Gastrocnemius medialis (tissue), 4 donors: ENCODE data around the gene SYT6. TPM values are rescaled to one million over a fixed set of nuclear protein-coding genes. Genes with fewer than 3 reads are reported as not detected.

ENCODE experiments used
- ATAC-seq, 2 donors: fragments of 150-250 bp; one replicate each; pipeline ENCODE4 v1.9.1; 2016
- DNase-seq, 2 donors: peaks; one replicate each; pipeline ENCODE4 v3.0.0-alpha.2; 2019
- H3K27ac ChIP-seq, 4 donors: fragments of 200-600 bp; sonication (generic); 1 replicate in 1 of 4; 2 replicates in 3 of 4; pipeline ENCODE4 v1.5.1; 2016 to 2018; ENCODE audit warnings: mild to moderate bottlenecking in 2 of 4, moderate library complexity in 1 of 4
- H3K27me3 ChIP-seq, 3 donors: fragments of 200-600 bp; sonication (generic) in 2 of 3; 1 replicate in 1 of 3; 2 replicates in 2 of 3; pipeline versions ENCODE4 v1.5.1 to v1.6.0; 2016 to 2019; ENCODE audit warnings: mild to moderate bottlenecking in 1 of 3, moderate library complexity in 1 of 3
- H3K36me3 ChIP-seq, 2 donors: fragments of 200-600 bp; sonication (generic) in 1 of 2; one replicate each; pipeline ENCODE4 v1.5.1; 2017 to 2018
- H3K4me1 ChIP-seq, 2 donors: fragments of 200-600 bp; sonication (generic) in 1 of 2; one replicate each; pipeline ENCODE4 v1.5.1; 2016 to 2017; ENCODE audit warnings: mild to moderate bottlenecking in 2 of 2
- H3K4me3 ChIP-seq, 4 donors: fragments of 200-600 bp; sonication (generic) in 3 of 4; 1 replicate in 1 of 4; 2 replicates in 3 of 4; pipeline ENCODE4 v1.5.1; 2016 to 2019; ENCODE audit warnings: mild to moderate bottlenecking in 2 of 4
- H3K9me3 ChIP-seq, 3 donors: fragments of 200-600 bp; sonication (generic) in 2 of 3; 1 replicate in 1 of 3; 2 replicates in 2 of 3; pipeline ENCODE4 v1.5.1; 2016 to 2019
- POLR2A ChIP-seq, 2 donors: fragments of 450-650 bp; IDR thresholded peaks; one replicate each; pipeline ENCODE4 v1.6.1; 2017; ENCODE audit warnings: antibody characterized with exemption in 2 of 2, mild to moderate bottlenecking in 2 of 2, moderate library complexity in 2 of 2
- in situ Hi-C, 4 donors: fragments of 200-750 bp; cut with MboI; loops; one replicate each; pipeline versions ENCODE4 v1.15.0 to v1.8.0; 2017; ENCODE audit warnings: low sequenced_read_pairs in 4 of 4
- intact Hi-C: fragments of 100-400 bp; cut with DNase I; formaldehyde crosslinking; loops from one replicate; pipeline ENCODE4 v1.15.1; 2023; ENCODE audit warnings: low total_unique reads
- total RNA-seq, 4 donors: library from RNA; depleted of rRNA; stranded (reverse); fragments of >200 nt; gene quantifications; one replicate each; pipeline versions ENCODE4 v1.1.0 to v1.2.3, GENCODE V29; 2016
- TF ChIP-seq, protein P1 (sequence below), 5 experiments: fragments of 450-650 bp in 3 of 5; fragments of 200-600 bp in 2 of 5; sonication (generic) in 2 of 5; IDR thresholded peaks in 4 of 5; conservative IDR thresholded peaks in 1 of 5; 1 replicate in 4 of 5; 2 replicates in 1 of 5; pipeline ENCODE4 v1.5.1; 2016 to 2019; ENCODE audit warnings: antibody characterized with exemption in 5 of 5, mild to moderate bottlenecking in 3 of 5, moderate library complexity in 3 of 5

SYT6 gene
- total RNA-seq, 4 donors from 2014 or later = 0.20 TPM; not detected in 3

DNA sequence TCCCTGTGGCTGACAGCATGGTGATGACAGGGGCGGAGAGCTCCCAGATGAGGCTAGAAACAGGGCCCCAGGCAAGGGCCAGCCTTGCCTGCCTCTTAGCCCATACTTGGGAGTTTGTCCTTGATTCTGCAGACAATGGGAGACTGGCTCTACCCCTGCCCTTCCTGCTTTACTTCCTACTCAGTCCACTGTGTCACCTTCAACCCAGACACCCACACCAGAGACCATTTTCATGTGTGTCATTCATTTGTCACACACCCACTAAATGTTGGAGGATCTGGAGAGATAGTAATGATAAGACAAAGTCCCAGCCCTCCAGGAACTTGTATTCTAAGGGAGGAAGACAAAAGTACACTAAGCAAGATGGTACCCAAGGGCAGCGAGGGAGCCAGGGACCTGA lies 43.7 kb downstream of the SYT6 start:
- intact Hi-C loops = no loop called here
- no peak overlapping the region for H3K4me3 ChIP-seq

DNA sequence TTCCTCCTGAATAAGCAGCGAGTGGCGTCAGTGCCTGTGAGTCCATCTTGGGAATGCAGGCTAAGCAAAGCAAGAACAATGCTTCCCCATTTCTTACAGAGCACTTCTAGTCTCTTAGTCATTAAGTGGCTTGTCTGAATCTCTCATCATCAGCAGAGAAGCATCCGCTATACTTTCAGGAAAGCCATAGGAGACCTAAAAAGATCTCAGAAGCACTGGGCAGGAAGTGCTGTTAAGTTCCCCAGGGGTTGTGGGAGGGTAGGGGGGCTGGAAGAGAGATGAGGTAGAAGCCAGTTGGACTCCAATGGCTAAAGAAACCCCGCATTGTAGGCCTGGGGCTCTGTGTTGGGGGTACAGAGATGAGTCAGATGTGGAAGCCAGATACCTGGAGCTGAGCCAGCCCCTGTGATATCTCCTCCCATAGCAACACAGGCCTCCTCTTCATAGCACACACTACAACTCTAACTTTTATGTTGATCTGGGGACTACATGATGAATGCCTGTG lies 44.9 kb downstream of the SYT6 start:
- Histone ChIP-seq H3K4me1 (peaks cover 5 to 8% of the 10 kb centered on the region in 2 donors), H3K27ac (no peak overlapping the region), H3K9me3 (no peaks in the 10 kb centered on the region), H3K27me3 (no peaks in the 10 kb centered on the region), H3K4me3 (no peak overlapping the region), H3K36me3 (no peaks in the 10 kb centered on the region)
- in situ Hi-C loops (loop anchor here in 1 of 4 donors (10.0 kb wide), 1 partner anchor 166 kb away; no protein-coding TSS in a partner anchor), intact Hi-C loops (no loop called here)
- DNase-seq (no peak), ATAC-seq (no peak)
- TF ChIP-seq, protein P1, sequence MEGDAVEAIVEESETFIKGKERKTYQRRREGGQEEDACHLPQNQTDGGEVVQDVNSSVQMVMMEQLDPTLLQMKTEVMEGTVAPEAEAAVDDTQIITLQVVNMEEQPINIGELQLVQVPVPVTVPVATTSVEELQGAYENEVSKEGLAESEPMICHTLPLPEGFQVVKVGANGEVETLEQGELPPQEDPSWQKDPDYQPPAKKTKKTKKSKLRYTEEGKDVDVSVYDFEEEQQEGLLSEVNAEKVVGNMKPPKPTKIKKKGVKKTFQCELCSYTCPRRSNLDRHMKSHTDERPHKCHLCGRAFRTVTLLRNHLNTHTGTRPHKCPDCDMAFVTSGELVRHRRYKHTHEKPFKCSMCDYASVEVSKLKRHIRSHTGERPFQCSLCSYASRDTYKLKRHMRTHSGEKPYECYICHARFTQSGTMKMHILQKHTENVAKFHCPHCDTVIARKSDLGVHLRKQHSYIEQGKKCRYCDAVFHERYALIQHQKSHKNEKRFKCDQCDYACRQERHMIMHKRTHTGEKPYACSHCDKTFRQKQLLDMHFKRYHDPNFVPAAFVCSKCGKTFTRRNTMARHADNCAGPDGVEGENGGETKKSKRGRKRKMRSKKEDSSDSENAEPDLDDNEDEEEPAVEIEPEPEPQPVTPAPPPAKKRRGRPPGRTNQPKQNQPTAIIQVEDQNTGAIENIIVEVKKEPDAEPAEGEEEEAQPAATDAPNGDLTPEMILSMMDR (IDR thresholded peaks at IDR 0.05 in 4 of 5, conservative IDR thresholded peaks at IDR 0.05 in 1 of 5) = no peak
- no peak for TF ChIP-seq POLR2A (IDR thresholded peaks at IDR 0.05)

More for the DNA sequence above, 43.7 kb downstream of the SYT6 start:
- no peaks in the 10 kb centered on the region for H3K27me3 ChIP-seq
- no peak for ATAC-seq
- H3K9me3 ChIP-seq = no peaks in the 10 kb centered on the region
- H3K4me1 ChIP-seq = no peaks in the 10 kb centered on the region
- DNase-seq = no peak
- TF ChIP-seq, protein P1 (IDR thresholded peaks at IDR 0.05 in 4 of 5, conservative IDR thresholded peaks at IDR 0.05 in 1 of 5) = no peak
- TF ChIP-seq POLR2A (IDR thresholded peaks at IDR 0.05) = no peak
- in situ Hi-C loops = loop anchor here in 1 of 4 donors (10.0 kb wide), 1 partner anchor 165 kb away; no protein-coding TSS in a partner anchor
- H3K27ac ChIP-seq = no peak overlapping the region
- no peaks in the 10 kb centered on the region for H3K36me3 ChIP-seq

DNA sequence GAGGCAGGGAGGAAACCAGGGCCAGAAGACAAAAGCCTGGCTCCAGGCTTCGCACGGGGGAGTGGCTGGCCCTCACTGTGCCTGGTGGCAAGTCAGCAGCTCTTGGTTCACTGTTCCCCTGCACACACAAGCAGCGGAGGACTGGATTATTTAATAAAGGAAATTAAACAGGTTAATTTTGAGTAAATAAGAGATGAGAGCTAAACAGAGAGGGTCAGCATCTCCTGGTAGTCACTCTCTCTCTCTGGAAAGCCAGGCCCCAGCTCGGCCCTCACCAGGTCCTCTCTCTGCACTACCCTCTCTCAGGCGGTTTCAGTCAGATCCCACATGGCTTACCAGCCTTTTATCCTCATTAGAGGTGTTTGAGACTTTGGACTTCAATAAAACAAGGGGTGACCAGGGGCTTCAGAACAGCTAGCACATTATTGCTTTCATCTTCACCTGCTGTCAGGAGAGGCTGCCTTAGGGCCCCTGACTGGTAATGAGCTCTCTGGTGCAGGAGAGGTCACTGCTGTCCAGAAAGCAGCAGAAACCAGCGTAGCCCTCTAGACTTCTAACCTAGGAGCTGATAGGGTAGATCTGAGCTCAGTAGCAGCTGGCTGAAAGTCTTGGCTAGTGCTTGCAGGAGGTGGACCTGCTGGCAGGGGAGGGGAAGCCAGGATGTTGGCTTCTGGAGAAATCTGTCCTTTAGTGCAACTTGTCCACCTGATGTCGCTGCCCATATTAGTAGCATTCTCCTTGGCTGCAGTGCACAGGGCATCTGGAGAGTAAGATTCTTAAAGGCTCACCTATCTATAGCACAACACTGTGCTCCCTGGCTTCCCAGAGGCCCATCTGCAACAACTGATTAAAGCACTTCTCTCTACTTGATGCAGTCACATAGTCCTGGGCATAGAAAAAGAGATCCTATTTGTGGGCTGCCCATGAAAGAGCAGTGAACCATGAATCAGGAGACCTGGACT lies 45.9 kb downstream of the SYT6 start:
- Histone ChIP-seq H3K36me3 (no peaks in the 10 kb centered on the region), H3K4me3 (no peak overlapping the region), H3K4me1 (peaks cover 5 to 15% of the 10 kb centered on the region in 2 donors), H3K27ac (no peak overlapping the region), H3K27me3 (no peaks in the 10 kb centered on the region), H3K9me3 (no peaks in the 10 kb centered on the region)
- intact Hi-C loops = no loop called here
- TF ChIP-seq POLR2A (IDR thresholded peaks at IDR 0.05) = no peak
- TF ChIP-seq, protein P1 (IDR thresholded peaks at IDR 0.05 in 4 of 5, conservative IDR thresholded peaks at IDR 0.05 in 1 of 5) = peak in 1 of 5 experiments; percentile 15
- in situ Hi-C loops = loop anchor here in 1 of 4 donors (10.0 kb wide), 1 partner anchor 167 kb away; no protein-coding TSS in a partner anchor
- DNase-seq (no peak), ATAC-seq (peak in 1 of 2 donors; percentile 28)

DNA sequence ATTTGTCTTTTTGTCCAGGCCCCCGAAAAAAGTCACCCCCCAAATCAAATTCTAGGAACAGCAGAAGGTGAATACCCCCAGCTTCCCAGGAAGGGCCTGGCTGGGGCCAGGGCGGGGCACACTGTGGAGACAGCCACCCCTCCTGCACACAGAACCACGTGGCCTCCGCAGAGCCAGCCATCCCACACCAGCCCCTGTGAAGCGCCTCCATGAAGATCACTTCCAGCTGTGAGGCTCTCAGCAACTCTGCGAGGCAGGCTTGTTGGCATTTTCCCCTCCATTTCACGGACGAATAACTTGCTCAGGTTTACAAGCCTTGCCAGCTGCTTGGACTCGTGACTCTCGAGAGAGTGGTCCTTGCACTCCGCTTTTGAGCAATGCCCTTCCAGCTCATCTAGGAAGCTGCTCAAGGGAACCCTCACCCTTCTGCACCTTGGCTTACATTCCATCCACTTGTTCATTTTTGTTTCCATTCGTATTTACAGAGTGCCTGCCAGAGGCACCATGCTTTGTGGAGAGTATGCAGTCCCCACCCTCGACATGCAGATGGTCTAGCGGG lies 48.2 kb downstream of the SYT6 start:
- Histone ChIP-seq H3K27me3 (no peaks in the 10 kb centered on the region), H3K27ac (no peak overlapping the region), H3K4me3 (no peak overlapping the region), H3K4me1 (peaks cover 5 to 17% of the 10 kb centered on the region in 2 donors), H3K36me3 (no peaks in the 10 kb centered on the region), H3K9me3 (no peaks in the 10 kb centered on the region)
- in situ Hi-C loops (loop anchor here in 1 of 4 donors (10.0 kb wide), 1 partner anchor 169 kb away; no protein-coding TSS in a partner anchor), intact Hi-C loops (no loop called here)
- ATAC-seq (no peak), DNase-seq (no peak)
- TF ChIP-seq POLR2A (IDR thresholded peaks at IDR 0.05) = no peak
- TF ChIP-seq, protein P1 (IDR thresholded peaks at IDR 0.05 in 4 of 5, conservative IDR thresholded peaks at IDR 0.05 in 1 of 5) = no peak
